GM23338 (cell line): ENCODE data around the gene TCEAL5. TPM values are rescaled to one million over a fixed set of nuclear protein-coding genes. Genes with fewer than 3 reads are reported as not detected.

ENCODE experiments used
- ATAC-seq: fragments of 200-7000 bp; cut with Tn5 transposase; 3 replicates; pipeline ENCODE4 v1.9.1; 2020
- DNase-seq: peaks from one replicate; pipeline ENCODE4 v3.0.0-alpha.2; 2015; ENCODE audit warnings: low spot score
- H2AFZ ChIP-seq: fragments of 200-600 bp; sonication (generic); 2 replicates; pipeline ENCODE4 v1.8.0; 2016; ENCODE audit warnings: antibody characterized with exemption, mild to moderate bottlenecking, moderate library complexity
- H3F3A ChIP-seq: fragments of 200-600 bp; sonication (generic); replicated peaks from 2 replicates; pipeline ENCODE4 v1.8.0; 2017; ENCODE audit warnings: antibody characterized with exemption, mixed run types, low read depth
- H3K27ac ChIP-seq: fragments of 200-600 bp; sonication (generic); 2 replicates; pipeline ENCODE4 v1.6.1; 2016; ENCODE audit warnings: low read depth
- H3K27me3 ChIP-seq: fragments of 200-600 bp; sonication (generic); 2 replicates; pipeline ENCODE4 v1.8.0; 2016; ENCODE audit warnings: mild to moderate bottlenecking, mixed run types, moderate library complexity; ENCODE audit not compliant: insufficient read depth
- H3K36me3 ChIP-seq: fragments of 200-600 bp; sonication (generic); 2 replicates; pipeline ENCODE4 v1.8.0; 2016; ENCODE audit warnings: mild to moderate bottlenecking; ENCODE audit not compliant: insufficient read depth
- H3K4me1 ChIP-seq: fragments of 200-600 bp; sonication (generic); 2 replicates; pipeline ENCODE4 v1.8.0; 2016; ENCODE audit warnings: mild to moderate bottlenecking, moderate library complexity; ENCODE audit not compliant: insufficient read depth
- H3K4me2 ChIP-seq: fragments of 200-600 bp; sonication (generic); 2 replicates; pipeline ENCODE4 v1.7.1; 2017; ENCODE audit warnings: mixed run types
- H3K4me3 ChIP-seq: fragments of 200-600 bp; sonication (generic); 2 replicates; pipeline ENCODE4 v1.6.1; 2016; ENCODE audit warnings: mixed run types
- H3K79me2 ChIP-seq: fragments of 200-600 bp; sonication (generic); replicated peaks from 2 replicates; pipeline ENCODE4 v1.8.0; 2017; ENCODE audit warnings: mild to moderate bottlenecking; ENCODE audit not compliant: insufficient read depth
- H3K9me2 ChIP-seq: fragments of 200-600 bp; sonication (generic); 2 replicates; pipeline ENCODE4 v1.8.0; 2017; ENCODE audit not compliant: insufficient read depth
- H4K20me1 ChIP-seq: fragments of 200-600 bp; sonication (generic); replicated peaks from 2 replicates; pipeline ENCODE4 v1.8.0; 2017; ENCODE audit warnings: mild to moderate bottlenecking; ENCODE audit not compliant: insufficient read depth
- H3K27ac Mint-ChIP-seq: 2 replicates; pipeline ENCODE4 v1.8.0; 2020; ENCODE audit warnings: inconsistent platforms, mild to moderate bottlenecking, moderate library complexity, mixed read lengths
- H3K27me3 Mint-ChIP-seq: 3 replicates; pipeline ENCODE4 v1.8.0; 2022; ENCODE audit warnings: low read depth, mild to moderate bottlenecking, moderate library complexity, mixed read lengths, inconsistent platforms; ENCODE audit not compliant: insufficient read depth, poor library complexity
- H3K36me3 Mint-ChIP-seq: 3 replicates; pipeline ENCODE4 v1.8.0; 2021; ENCODE audit warnings: low read depth, mild to moderate bottlenecking, inconsistent platforms, moderate library complexity, mixed read lengths
- H3K4me1 Mint-ChIP-seq: 3 replicates; pipeline ENCODE4 v1.8.0; 2020; ENCODE audit warnings: mild to moderate bottlenecking, inconsistent platforms, mixed read lengths
- H3K4me3 Mint-ChIP-seq: 3 replicates; pipeline ENCODE4 v1.8.0; 2021; ENCODE audit warnings: moderate library complexity, mild to moderate bottlenecking, inconsistent platforms, mixed read lengths
- H3K9me3 Mint-ChIP-seq: 3 replicates; pipeline ENCODE4 v1.8.0; 2020; ENCODE audit warnings: moderate library complexity, mild to moderate bottlenecking, inconsistent platforms, mixed read lengths
- CREB1 ChIP-seq: fragments of 250-450 bp; sonication (Bioruptor Pico); IDR thresholded peaks from 2 replicates; pipeline ENCODE4 v1.5.0; 2020; ENCODE audit warnings: low read depth, mild to moderate bottlenecking, moderate library complexity
- CTCF ChIP-seq, 2 experiments: fragments of 200-600 bp in 1 of 2; sonication (generic) in 1 of 2; conservative IDR thresholded peaks; 2 replicates each; pipeline versions ENCODE4 v1.5.1 to v1.6.1; 2016 to 2017; ENCODE audit warnings: antibody characterized with exemption in 2 of 2, low read depth in 2 of 2, mild to moderate bottlenecking in 2 of 2, moderate library complexity in 1 of 2
- EZH2 ChIP-seq: fragments of 200-600 bp; sonication (generic); IDR thresholded peaks from one replicate; pipeline ENCODE4 v1.8.0; 2017; ENCODE audit warnings: antibody characterized with exemption, mild to moderate bottlenecking, low read depth; ENCODE audit not compliant: unreplicated experiment
- NANOG ChIP-seq: IDR thresholded peaks from 2 replicates; pipeline ENCODE4 v1.6.1; 2016; ENCODE audit warnings: antibody characterized with exemption, borderline replicate concordance
- POLR2AphosphoS5 ChIP-seq: IDR thresholded peaks from 2 replicates; pipeline ENCODE4 v1.6.1; 2016; ENCODE audit warnings: antibody characterized with exemption, low read depth
- STAT1 ChIP-seq: IDR thresholded peaks from one replicate; pipeline ENCODE4 v1.6.1; 2016; ENCODE audit warnings: antibody characterized with exemption; ENCODE audit not compliant: unreplicated experiment
- polyA plus RNA-seq: library from polyadenylated mRNA; unstranded; fragments of >200 nt; fragmentation: Nextera tagmentation; extraction: Ambion mirVana; gene quantifications from 2 replicates; pipeline ENCODE4 v1.2.1, GENCODE V29; 2016
- total RNA-seq: library from RNA; depleted of rRNA; stranded (reverse); fragments of >200 nt; shearing (Covaris generic); gene quantifications from 2 replicates; pipeline ENCODE4 v1.2.3, GENCODE V29; 2014
- TF ChIP-seq, protein P1 (sequence below): IDR thresholded peaks from one replicate; pipeline ENCODE4 v1.6.1; 2018; ENCODE audit warnings: antibody characterized with exemption; ENCODE audit not compliant: unreplicated experiment
- TF ChIP-seq, protein P2 (sequence below): IDR thresholded peaks from 2 replicates; pipeline ENCODE4 v1.6.1; 2016; ENCODE audit warnings: antibody characterized with exemption

The TCEAL5 gene
- total and polyA plus RNA-seq, 2 experiments from 2014 or later, result 1.8 to 22.4 TPM

DNA sequence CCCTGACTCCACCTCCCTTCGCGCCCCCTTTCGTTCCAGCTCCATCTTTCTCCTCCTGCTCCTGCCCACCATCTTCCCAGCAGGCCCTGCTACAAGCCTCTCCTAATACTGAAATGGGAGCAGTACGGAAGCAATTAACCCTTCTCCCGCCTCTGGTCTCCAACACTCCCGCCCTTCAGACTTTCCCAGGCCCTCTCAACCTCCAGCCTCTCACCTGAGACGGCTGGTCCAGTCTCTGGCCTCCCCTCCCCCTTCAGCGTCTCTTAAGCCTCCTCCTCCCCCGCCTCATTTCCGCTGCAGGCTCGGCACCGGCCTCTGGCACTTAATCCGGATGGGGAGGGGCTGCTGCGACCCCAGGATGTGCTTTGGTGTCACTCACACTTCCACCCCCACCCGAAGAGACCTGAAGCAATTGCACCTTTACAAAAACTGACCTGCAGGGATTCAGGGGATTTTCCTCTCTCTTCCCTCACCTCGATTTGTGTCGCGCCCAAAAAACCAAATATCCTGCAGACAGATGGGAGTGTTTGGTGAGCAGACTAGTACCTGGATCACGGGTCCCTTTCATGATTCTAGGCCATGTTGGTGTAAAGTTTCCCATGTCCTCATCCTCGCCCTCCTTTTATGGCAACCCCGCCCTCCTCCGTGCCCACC lies 22.3 kb downstream of the TCEAL5 start:
- Histone ChIP-seq H3K4me1 (peaks cover 11% of the 10 kb centered on the region), H3K27ac (peak overlapping the region; percentile 100), H3K4me3 (peak overlapping the region; percentile 84), H2AFZ (no peak overlapping the region), H3K27me3 (no peaks in the 10 kb centered on the region), H3K9me2 (no peaks in the 10 kb centered on the region), H3K36me3 (peaks cover 6% of the 10 kb centered on the region; the same call in 1 of the 2 replicates), H3F3A (no peaks in the 10 kb centered on the region), H3K4me2 (peak overlapping the region; percentile 82), H4K20me1 (no peaks in the 10 kb centered on the region), H3K79me2 (peaks cover 12% of the 10 kb centered on the region)
- TF ChIP-seq, protein P1, sequence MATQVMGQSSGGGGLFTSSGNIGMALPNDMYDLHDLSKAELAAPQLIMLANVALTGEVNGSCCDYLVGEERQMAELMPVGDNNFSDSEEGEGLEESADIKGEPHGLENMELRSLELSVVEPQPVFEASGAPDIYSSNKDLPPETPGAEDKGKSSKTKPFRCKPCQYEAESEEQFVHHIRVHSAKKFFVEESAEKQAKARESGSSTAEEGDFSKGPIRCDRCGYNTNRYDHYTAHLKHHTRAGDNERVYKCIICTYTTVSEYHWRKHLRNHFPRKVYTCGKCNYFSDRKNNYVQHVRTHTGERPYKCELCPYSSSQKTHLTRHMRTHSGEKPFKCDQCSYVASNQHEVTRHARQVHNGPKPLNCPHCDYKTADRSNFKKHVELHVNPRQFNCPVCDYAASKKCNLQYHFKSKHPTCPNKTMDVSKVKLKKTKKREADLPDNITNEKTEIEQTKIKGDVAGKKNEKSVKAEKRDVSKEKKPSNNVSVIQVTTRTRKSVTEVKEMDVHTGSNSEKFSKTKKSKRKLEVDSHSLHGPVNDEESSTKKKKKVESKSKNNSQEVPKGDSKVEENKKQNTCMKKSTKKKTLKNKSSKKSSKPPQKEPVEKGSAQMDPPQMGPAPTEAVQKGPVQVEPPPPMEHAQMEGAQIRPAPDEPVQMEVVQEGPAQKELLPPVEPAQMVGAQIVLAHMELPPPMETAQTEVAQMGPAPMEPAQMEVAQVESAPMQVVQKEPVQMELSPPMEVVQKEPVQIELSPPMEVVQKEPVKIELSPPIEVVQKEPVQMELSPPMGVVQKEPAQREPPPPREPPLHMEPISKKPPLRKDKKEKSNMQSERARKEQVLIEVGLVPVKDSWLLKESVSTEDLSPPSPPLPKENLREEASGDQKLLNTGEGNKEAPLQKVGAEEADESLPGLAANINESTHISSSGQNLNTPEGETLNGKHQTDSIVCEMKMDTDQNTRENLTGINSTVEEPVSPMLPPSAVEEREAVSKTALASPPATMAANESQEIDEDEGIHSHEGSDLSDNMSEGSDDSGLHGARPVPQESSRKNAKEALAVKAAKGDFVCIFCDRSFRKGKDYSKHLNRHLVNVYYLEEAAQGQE, result no peak
- TF ChIP-seq, protein P2, sequence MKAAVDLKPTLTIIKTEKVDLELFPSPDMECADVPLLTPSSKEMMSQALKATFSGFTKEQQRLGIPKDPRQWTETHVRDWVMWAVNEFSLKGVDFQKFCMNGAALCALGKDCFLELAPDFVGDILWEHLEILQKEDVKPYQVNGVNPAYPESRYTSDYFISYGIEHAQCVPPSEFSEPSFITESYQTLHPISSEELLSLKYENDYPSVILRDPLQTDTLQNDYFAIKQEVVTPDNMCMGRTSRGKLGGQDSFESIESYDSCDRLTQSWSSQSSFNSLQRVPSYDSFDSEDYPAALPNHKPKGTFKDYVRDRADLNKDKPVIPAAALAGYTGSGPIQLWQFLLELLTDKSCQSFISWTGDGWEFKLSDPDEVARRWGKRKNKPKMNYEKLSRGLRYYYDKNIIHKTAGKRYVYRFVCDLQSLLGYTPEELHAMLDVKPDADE, result peak; percentile 74
- TF ChIP-seq POLR2AphosphoS5, result peak; percentile 36; the same call in 1 of the 2 replicates
- TF ChIP-seq STAT1, result no peak
- TF ChIP-seq CTCF (conservative IDR thresholded peaks at IDR 0.05; ENCODE audit: low read depth in 2 of 2), result no peak
- no peak for TF ChIP-seq CREB1 (CRISPR knock-in tag)
- DNase-seq (peak; percentile 95), ATAC-seq (peak; percentile 92)
- Mint-ChIP-seq H3K36me3 (peaks cover 27% of the 10 kb centered on the region), H3K4me3 (peak overlapping the region; percentile 92), H3K9me3 (no peaks in the 10 kb centered on the region), H3K27ac (peak overlapping the region; percentile 97), H3K4me1 (peaks cover 25% of the 10 kb centered on the region; the same call in 2 of the 3 replicates), H3K27me3 (peaks cover 7% of the 10 kb centered on the region)

- H3K4me3 Mint-ChIP-seq, result peak overlapping the region; percentile 92
- Histone ChIP-seq H3K9me2 (no peaks in the 10 kb centered on the region), H3K36me3 (peaks cover 6% of the 10 kb centered on the region; the same call in 1 of the 2 replicates), H3F3A (no peaks in the 10 kb centered on the region), H2AFZ (no peak overlapping the region), H3K4me1 (peaks cover 11% of the 10 kb centered on the region), H3K27me3 (no peaks in the 10 kb centered on the region), H3K27ac (peak overlapping the region; percentile 100), H3K4me3 (peak overlapping the region; percentile 84), H4K20me1 (no peaks in the 10 kb centered on the region), H3K4me2 (peak overlapping the region; percentile 82), H3K79me2 (peaks cover 12% of the 10 kb centered on the region)
- H3K27ac Mint-ChIP-seq, result peak overlapping the region; percentile 97
- DNase-seq (no peak), ATAC-seq (no peak; the same call in 2 of the 3 replicates)
- H3K4me1 Mint-ChIP-seq, result peaks cover 27% of the 10 kb centered on the region; the same call in 2 of the 3 replicates
- peaks cover 27% of the 10 kb centered on the region for H3K36me3 Mint-ChIP-seq
- H3K9me3 Mint-ChIP-seq, result no peaks in the 10 kb centered on the region
- H3K27me3 Mint-ChIP-seq, result peaks cover 7% of the 10 kb centered on the region
- TF ChIP-seq EZH2 (no peak), NANOG (no peak)
These were observed 22.9 kb downstream of the TCEAL5 start for GRCh38 chrX:103253608-103254007.
